GM12878 (cell line): ENCODE data around the gene MSGN1. TPM values are rescaled to one million over a fixed set of nuclear protein-coding genes. Genes with fewer than 3 reads are reported as not detected.
A peak's percentile ranks its signal among the peaks of the same experiment; 100 is the strongest.

ENCODE experiments used
- ATF7 ChIP-seq: fragments of 450-650 bp; IDR thresholded peaks from 2 replicates; pipeline ENCODE4 v1.6.1; 2016; ENCODE audit warnings: low read depth, mild to moderate bottlenecking
- BHLHE40 ChIP-seq, 2 experiments: fragments of 450-650 bp in 1 of 2; IDR thresholded peaks; 2 replicates each; pipeline ENCODE4 v1.6.1; 2011 to 2017; ENCODE audit warnings: low read depth in 2 of 2, borderline replicate concordance in 1 of 2, improper control_type of control experiment in 1 of 2, low read length in 1 of 2, mild to moderate bottlenecking in 1 of 2
- CHD2 ChIP-seq: IDR thresholded peaks from 2 replicates; pipeline ENCODE4 v1.6.1; 2011; ENCODE audit warnings: low read depth, low read length, improper control_type of control experiment, borderline replicate concordance
- EP300 ChIP-seq, 2 experiments: fragments of 150-350 bp in 1 of 2; IDR thresholded peaks; 2 replicates each; pipeline ENCODE4 v1.6.1; 2011 to 2012; ENCODE audit warnings: low read depth in 2 of 2, low read length in 2 of 2, borderline replicate concordance in 1 of 2, improper control_type of control experiment in 1 of 2, inconsistent platforms in 1 of 2; ENCODE audit not compliant: control insufficient read depth in 1 of 2
- NR2C2 ChIP-seq: IDR thresholded peaks from 2 replicates; pipeline ENCODE4 v1.6.1; 2011; ENCODE audit warnings: borderline replicate concordance, low read depth; ENCODE audit not compliant: control insufficient read depth, insufficient read length
- SMC3 ChIP-seq: IDR thresholded peaks from 2 replicates; pipeline ENCODE4 v1.6.1; 2011; ENCODE audit warnings: low read length, improper control_type of control experiment, borderline replicate concordance
- STAT1 ChIP-seq: fragments of 450-650 bp; conservative IDR thresholded peaks from 2 replicates; pipeline ENCODE4 v1.6.1; 2014; ENCODE audit warnings: antibody characterized with exemption, mild to moderate bottlenecking
- SUPT20H ChIP-seq: IDR thresholded peaks from 2 replicates; pipeline ENCODE4 v1.6.1; 2011; ENCODE audit warnings: low read depth, mild to moderate bottlenecking, low read length, moderate library complexity, borderline replicate concordance; ENCODE audit not compliant: control insufficient read depth
- polyA plus RNA-seq, 11 experiments: library from polyadenylated mRNA; depleted of rRNA in 4 of 11; unstranded in 6 of 11; stranded (reverse) in 5 of 11; fragments of >200 nt; fragmentation: Nextera tagmentation in 4 of 11; fragmentation: Illumina TruSeq in 1 of 11; extraction: Ambion mirVana in 4 of 11; extraction: Trizol in 1 of 11; gene quantifications; 1 replicate in 1 of 11; 2 replicates in 10 of 11; pipeline versions ENCODE4 v1.2.1 to v1.2.3, GENCODE V29; 2011 to 2016; ENCODE audit warnings: inconsistent platforms in 2 of 11, missing spikeins in 2 of 11, low read depth in 1 of 11
- total RNA-seq, 4 experiments: library from RNA; depleted of rRNA in 3 of 4; stranded (reverse); fragments of >200 nt in 3 of 4; fragmentation: Illumina TruSeq in 1 of 4; extraction: Trizol in 1 of 4; gene quantifications; 2 replicates each; pipeline versions ENCODE4 v1.2.1 to v1.2.3, GENCODE V29; 2013 to 2021
- TF ChIP-seq, protein P1 (sequence below): IDR thresholded peaks from 2 replicates; pipeline ENCODE4 v1.6.1; 2011; ENCODE audit warnings: low read depth, low read length, improper control_type of control experiment, borderline replicate concordance
- TF ChIP-seq, protein P2 (sequence below): fragments of 450-650 bp; IDR thresholded peaks from 2 replicates; pipeline ENCODE4 v1.6.1; 2014; ENCODE audit warnings: mild to moderate bottlenecking
- TF ChIP-seq, protein P3 (sequence below): IDR thresholded peaks from 2 replicates; pipeline ENCODE4 v1.6.1; 2011; ENCODE audit warnings: mild to moderate bottlenecking, low read depth, low read length, moderate library complexity; ENCODE audit not compliant: insufficient replicate concordance
- TF ChIP-seq, protein P4 (sequence below): fragments of 450-650 bp; IDR thresholded peaks from 2 replicates; pipeline ENCODE4 v1.6.1; 2017; ENCODE audit warnings: mild to moderate bottlenecking, moderate library complexity
- TF ChIP-seq, protein P5 (sequence below): fragments of 450-650 bp; formaldehyde crosslinking; IDR thresholded peaks from 2 replicates; pipeline ENCODE4 v1.4.0; 2020; ENCODE audit warnings: mild to moderate bottlenecking, moderate library complexity
- TF ChIP-seq, protein P6 (sequence below): IDR thresholded peaks from 2 replicates; pipeline ENCODE4 v1.6.1; 2012; ENCODE audit warnings: low read depth, low read length, improper control_type of control experiment

Gene MSGN1
- total and polyA plus RNA-seq, 10 of the 15 experiments (the other 5 are each of a cell fraction or from before 2014, with no cell fraction given) = 0.27 TPM; not detected in 9

DNA sequence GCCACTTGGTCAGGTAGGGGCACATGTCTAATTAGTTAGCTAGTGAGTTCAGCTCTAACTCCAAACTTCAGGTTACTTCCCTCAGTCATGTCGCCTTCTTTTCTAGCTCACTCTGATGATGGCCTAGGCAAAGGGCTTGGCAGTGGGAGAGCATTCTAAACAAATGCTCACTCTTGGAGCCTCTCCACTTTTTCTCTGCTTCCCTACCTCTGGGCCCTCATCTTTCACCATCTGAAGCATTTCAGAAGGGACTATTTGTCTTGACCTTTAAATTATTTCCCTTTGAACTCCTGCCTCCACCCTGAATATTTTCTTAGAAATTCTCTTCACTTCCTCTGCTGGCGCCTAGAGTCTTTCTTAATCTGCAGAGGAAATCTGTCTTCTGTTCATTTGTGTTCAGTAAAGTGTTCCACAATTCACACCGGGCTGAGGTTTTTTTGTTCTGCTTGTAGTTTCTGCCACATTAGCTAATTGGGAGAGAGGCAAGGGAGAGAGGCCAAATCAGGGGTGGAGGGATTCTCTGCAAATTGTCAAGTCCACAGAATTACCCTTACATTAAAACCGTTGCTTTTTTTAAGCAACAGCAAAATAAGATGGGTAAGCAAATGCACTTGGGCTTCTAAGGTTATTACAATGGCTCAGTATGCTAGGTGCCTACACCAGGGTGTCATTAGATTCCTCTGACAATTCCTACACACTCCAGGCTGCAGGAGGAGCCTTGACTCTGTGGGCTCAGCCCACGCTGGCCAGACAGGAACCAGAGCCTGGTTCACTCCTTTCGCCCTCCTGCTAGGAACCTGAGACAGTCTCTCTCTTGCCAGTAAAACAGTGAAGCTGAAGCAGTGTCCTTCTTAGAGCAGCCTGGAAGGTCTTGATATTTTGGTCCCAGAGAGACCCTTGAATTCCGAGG lies 5.5 kb downstream of the MSGN1 start (continued):
- peak in 1 of 2 experiments; percentile 8; a peak in 1 of 4 replicates for TF ChIP-seq BHLHE40 (IDR thresholded peaks at IDR 0.05; ENCODE audit: borderline replicate concordance in 1 of 2, low read depth in 2 of 2, low read length in 1 of 2)
- TF ChIP-seq, protein P1, sequence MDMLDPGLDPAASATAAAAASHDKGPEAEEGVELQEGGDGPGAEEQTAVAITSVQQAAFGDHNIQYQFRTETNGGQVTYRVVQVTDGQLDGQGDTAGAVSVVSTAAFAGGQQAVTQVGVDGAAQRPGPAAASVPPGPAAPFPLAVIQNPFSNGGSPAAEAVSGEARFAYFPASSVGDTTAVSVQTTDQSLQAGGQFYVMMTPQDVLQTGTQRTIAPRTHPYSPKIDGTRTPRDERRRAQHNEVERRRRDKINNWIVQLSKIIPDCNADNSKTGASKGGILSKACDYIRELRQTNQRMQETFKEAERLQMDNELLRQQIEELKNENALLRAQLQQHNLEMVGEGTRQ = no peak
- TF ChIP-seq, protein P2, sequence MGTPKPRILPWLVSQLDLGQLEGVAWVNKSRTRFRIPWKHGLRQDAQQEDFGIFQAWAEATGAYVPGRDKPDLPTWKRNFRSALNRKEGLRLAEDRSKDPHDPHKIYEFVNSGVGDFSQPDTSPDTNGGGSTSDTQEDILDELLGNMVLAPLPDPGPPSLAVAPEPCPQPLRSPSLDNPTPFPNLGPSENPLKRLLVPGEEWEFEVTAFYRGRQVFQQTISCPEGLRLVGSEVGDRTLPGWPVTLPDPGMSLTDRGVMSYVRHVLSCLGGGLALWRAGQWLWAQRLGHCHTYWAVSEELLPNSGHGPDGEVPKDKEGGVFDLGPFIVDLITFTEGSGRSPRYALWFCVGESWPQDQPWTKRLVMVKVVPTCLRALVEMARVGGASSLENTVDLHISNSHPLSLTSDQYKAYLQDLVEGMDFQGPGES = no peak
- TF ChIP-seq, protein P3, sequence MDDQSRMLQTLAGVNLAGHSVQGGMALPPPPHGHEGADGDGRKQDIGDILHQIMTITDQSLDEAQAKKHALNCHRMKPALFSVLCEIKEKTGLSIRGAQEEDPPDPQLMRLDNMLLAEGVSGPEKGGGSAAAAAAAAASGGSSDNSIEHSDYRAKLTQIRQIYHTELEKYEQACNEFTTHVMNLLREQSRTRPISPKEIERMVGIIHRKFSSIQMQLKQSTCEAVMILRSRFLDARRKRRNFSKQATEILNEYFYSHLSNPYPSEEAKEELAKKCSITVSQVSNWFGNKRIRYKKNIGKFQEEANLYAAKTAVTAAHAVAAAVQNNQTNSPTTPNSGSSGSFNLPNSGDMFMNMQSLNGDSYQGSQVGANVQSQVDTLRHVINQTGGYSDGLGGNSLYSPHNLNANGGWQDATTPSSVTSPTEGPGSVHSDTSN = no peak
- TF ChIP-seq SMC3 = no peak
- TF ChIP-seq NR2C2 = no peak
- no peak for TF ChIP-seq STAT1
- TF ChIP-seq, protein P4, sequence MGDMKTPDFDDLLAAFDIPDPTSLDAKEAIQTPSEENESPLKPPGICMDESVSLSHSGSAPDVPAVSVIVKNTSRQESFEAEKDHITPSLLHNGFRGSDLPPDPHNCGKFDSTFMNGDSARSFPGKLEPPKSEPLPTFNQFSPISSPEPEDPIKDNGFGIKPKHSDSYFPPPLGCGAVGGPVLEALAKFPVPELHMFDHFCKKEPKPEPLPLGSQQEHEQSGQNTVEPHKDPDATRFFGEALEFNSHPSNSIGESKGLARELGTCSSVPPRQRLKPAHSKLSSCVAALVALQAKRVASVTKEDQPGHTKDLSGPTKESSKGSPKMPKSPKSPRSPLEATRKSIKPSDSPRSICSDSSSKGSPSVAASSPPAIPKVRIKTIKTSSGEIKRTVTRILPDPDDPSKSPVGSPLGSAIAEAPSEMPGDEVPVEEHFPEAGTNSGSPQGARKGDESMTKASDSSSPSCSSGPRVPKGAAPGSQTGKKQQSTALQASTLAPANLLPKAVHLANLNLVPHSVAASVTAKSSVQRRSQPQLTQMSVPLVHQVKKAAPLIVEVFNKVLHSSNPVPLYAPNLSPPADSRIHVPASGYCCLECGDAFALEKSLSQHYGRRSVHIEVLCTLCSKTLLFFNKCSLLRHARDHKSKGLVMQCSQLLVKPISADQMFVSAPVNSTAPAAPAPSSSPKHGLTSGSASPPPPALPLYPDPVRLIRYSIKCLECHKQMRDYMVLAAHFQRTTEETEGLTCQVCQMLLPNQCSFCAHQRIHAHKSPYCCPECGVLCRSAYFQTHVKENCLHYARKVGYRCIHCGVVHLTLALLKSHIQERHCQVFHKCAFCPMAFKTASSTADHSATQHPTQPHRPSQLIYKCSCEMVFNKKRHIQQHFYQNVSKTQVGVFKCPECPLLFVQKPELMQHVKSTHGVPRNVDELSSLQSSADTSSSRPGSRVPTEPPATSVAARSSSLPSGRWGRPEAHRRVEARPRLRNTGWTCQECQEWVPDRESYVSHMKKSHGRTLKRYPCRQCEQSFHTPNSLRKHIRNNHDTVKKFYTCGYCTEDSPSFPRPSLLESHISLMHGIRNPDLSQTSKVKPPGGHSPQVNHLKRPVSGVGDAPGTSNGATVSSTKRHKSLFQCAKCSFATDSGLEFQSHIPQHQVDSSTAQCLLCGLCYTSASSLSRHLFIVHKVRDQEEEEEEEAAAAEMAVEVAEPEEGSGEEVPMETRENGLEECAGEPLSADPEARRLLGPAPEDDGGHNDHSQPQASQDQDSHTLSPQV = no peak
- TF ChIP-seq, protein P5, sequence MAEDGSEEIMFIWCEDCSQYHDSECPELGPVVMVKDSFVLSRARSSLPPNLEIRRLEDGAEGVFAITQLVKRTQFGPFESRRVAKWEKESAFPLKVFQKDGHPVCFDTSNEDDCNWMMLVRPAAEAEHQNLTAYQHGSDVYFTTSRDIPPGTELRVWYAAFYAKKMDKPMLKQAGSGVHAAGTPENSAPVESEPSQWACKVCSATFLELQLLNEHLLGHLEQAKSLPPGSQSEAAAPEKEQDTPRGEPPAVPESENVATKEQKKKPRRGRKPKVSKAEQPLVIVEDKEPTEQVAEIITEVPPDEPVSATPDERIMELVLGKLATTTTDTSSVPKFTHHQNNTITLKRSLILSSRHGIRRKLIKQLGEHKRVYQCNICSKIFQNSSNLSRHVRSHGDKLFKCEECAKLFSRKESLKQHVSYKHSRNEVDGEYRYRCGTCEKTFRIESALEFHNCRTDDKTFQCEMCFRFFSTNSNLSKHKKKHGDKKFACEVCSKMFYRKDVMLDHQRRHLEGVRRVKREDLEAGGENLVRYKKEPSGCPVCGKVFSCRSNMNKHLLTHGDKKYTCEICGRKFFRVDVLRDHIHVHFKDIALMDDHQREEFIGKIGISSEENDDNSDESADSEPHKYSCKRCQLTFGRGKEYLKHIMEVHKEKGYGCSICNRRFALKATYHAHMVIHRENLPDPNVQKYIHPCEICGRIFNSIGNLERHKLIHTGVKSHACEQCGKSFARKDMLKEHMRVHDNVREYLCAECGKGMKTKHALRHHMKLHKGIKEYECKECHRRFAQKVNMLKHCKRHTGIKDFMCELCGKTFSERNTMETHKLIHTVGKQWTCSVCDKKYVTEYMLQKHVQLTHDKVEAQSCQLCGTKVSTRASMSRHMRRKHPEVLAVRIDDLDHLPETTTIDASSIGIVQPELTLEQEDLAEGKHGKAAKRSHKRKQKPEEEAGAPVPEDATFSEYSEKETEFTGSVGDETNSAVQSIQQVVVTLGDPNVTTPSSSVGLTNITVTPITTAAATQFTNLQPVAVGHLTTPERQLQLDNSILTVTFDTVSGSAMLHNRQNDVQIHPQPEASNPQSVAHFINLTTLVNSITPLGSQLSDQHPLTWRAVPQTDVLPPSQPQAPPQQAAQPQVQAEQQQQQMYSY (CRISPR knock-in tag) = no peak
- TF ChIP-seq SUPT20H = no peak
- TF ChIP-seq, protein P6, sequence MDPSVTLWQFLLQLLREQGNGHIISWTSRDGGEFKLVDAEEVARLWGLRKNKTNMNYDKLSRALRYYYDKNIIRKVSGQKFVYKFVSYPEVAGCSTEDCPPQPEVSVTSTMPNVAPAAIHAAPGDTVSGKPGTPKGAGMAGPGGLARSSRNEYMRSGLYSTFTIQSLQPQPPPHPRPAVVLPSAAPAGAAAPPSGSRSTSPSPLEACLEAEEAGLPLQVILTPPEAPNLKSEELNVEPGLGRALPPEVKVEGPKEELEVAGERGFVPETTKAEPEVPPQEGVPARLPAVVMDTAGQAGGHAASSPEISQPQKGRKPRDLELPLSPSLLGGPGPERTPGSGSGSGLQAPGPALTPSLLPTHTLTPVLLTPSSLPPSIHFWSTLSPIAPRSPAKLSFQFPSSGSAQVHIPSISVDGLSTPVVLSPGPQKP = no peak
- peak; percentile 43; the same call in 1 of the 2 replicates for TF ChIP-seq ATF7
- no peak for TF ChIP-seq CHD2
- peak; percentile 37 to 40; a peak in 1 of 4 replicates for TF ChIP-seq EP300 (IDR thresholded peaks at IDR 0.05; ENCODE audit: borderline replicate concordance in 1 of 2, control insufficient read depth in 1 of 2, low read depth in 2 of 2, low read length in 2 of 2)
